Measurements from ENCODE around the gene ANAPC5.

Gene ANAPC5

DNA sequence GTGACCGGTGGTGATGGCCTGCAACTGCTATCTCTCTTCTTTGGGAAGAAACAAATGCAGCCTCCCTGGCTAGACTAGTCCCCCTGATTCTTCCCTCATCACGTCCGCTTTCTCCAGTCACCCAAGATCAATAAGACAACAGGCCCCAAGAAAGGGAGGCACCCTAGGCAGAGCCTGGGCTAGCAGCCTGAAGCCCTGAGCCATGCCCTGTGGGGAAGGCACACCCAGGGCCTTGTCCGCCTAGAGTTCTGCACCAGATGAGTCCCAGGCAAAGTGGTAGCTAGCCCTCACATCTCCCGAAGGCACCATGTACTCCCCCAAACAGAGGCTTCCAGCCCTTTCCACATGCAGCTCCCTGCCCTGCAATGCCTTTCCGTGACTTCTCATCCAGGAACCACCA, 90.8 kb downstream of the ANAPC5 start:
- no peak for DNase-seq (ENCODE audit: low read depth in 2 of 2, low spot score in 1 of 2)

DNA sequence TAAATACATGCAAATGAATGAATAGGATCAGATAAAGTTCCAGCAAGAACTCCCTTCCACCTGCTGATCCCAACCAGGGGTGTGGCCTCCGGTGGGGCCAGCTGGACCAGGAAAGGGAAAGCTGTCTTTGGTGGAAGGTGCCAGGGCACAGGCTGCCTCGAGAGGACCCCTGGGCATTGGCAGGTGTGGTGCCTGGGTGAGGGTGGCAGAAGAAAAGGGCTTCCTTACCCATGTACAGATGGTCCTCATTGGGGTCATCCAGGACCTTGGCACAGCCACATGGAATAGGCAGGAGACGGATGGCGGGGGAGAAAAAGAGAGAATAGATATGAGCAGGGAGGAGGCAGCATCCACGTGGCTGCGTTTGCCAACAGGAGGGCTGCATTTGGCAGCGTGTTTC, 92.1 kb downstream of the ANAPC5 start:
- no peak for DNase-seq (ENCODE audit: low read depth in 2 of 2, low spot score in 1 of 2)

DNA sequence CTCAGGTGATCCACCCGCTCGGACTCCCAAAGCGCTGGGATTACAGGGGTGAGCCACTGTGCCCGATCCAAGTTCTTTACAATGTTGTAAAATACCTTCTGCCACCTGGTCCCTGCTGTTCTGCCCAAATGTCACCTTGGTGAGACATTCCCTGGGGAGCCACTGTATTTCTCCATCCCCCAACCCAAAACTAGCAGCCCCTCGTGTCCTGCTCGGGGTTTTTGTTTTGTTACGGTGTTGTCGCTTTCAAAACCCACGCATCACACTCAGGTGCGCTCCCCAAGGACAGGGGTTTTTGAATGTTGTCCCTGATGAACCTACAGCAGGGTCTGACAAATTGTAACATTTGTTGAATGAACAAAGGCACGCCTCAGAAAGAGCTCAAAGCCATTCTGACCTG, 93.1 kb downstream of the ANAPC5 start:
- no peak for DNase-seq (ENCODE audit: low read depth in 2 of 2, low spot score in 1 of 2)
